Stimulated activated CD8-positive, alpha-beta memory T cell treated with anti-CD3 and anti-CD28 coated beads, Interleukin-7, amount 100 ng/mL, for 1 hour (primary cell): ENCODE data around the gene PDS5B.
"Not testable (repeated sequence)": the region's sequence is repeated elsewhere in the genome, so short reads cannot be mapped to it uniquely, and the experiment has no call there.

ENCODE experiments used
- DNase-seq, 2 donors: peaks; one replicate each; pipeline ENCODE4 v3.0.0-alpha.2; 2020; ENCODE audit warnings: low read depth in 2 of 2

Gene PDS5B

GRCh38 chr13:32802159-32802558 lies 215.9 kb downstream of the PDS5B start:
- no peak for DNase-seq

GRCh38 chr13:32804673-32805230 lies 218.5 kb downstream of the PDS5B start:
- no peak for DNase-seq

- no peak for DNase-seq
Measured at GRCh38 chr13:32811297-32811800, 225.1 kb downstream of the PDS5B start.

- no peak for DNase-seq
Measured at GRCh38 chr13:32821149-32821688, 235.0 kb downstream of the PDS5B start.

GRCh38 chr13:32822771-32823170 lies 236.5 kb downstream of the PDS5B start:
- DNase-seq, result no peak

GRCh38 chr13:32823597-32823996 lies 237.3 kb downstream of the PDS5B start:
- no peak for DNase-seq

- no peak for DNase-seq
Measured at GRCh38 chr13:32824061-32824460, 237.8 kb downstream of the PDS5B start.

- DNase-seq, result no peak
Measured at GRCh38 chr13:32824675-32825074, 238.4 kb downstream of the PDS5B start.

GRCh38 chr13:32825481-32825880 lies 239.2 kb downstream of the PDS5B start:
- DNase-seq, result no peak

GRCh38 chr13:32826372-32826771 lies 240.1 kb downstream of the PDS5B start:
- DNase-seq, result not testable (repeated sequence)
